ENCODE data around the gene UBAC1. TPM values are rescaled to one million over a fixed set of nuclear protein-coding genes. Genes with fewer than 3 reads are reported as not detected.

The UBAC1 gene
- total RNA-seq, 4 donors from 2014 or later: 218 to 263 (median 248) TPM

GRCh38 chr9:135975834-135976233, 14.7 kb upstream of the UBAC1 start:
- no peaks in the 10 kb centered on the region for H3K27me3 ChIP-seq
- intact Hi-C loops (cut with DNase I; ENCODE audit: low total_unique reads) (no loop called here), in situ Hi-C loops (cut with MboI; ENCODE audit: low sequenced_read_pairs in 4 of 4) (no loop called here)
- ATAC-seq (no peak), DNase-seq (no peak)
- no peaks in the 10 kb centered on the region for H3K36me3 ChIP-seq
- peaks cover 22 to 24% of the 10 kb centered on the region in 2 donors for H3K4me1 ChIP-seq
- H3K4me3 ChIP-seq: no peak overlapping the region
- H3K9me3 ChIP-seq: no peaks in the 10 kb centered on the region
- no peak overlapping the region for H3K27ac ChIP-seq
- TF ChIP-seq POLR2A (IDR thresholded peaks at IDR 0.05) (no peak), CTCF (IDR thresholded peaks at IDR 0.05 in 4 of 5, conservative IDR thresholded peaks at IDR 0.05 in 1 of 5) (no peak)

GRCh38 chr9:135974220-135974573, 13.0 kb upstream of the UBAC1 start:
- DNase-seq (no peak), ATAC-seq (no peak)
- Histone ChIP-seq H3K4me3 (no peak overlapping the region), H3K27me3 (no peaks in the 10 kb centered on the region), H3K27ac (no peak overlapping the region), H3K4me1 (peaks cover 7 to 8% of the 10 kb centered on the region in 2 donors), H3K36me3 (no peaks in the 10 kb centered on the region), H3K9me3 (no peaks in the 10 kb centered on the region)
- TF ChIP-seq POLR2A (IDR thresholded peaks at IDR 0.05) (no peak), CTCF (IDR thresholded peaks at IDR 0.05 in 4 of 5, conservative IDR thresholded peaks at IDR 0.05 in 1 of 5) (no peak)
- in situ Hi-C loops (cut with MboI; ENCODE audit: low sequenced_read_pairs in 4 of 4): no loop called here
- intact Hi-C loops (cut with DNase I; ENCODE audit: low total_unique reads): no loop called here

GRCh38 chr9:135973277-135974219, 12.4 kb upstream of the UBAC1 start:
- TF ChIP-seq CTCF (IDR thresholded peaks at IDR 0.05 in 4 of 5, conservative IDR thresholded peaks at IDR 0.05 in 1 of 5): no peak
- Histone ChIP-seq H3K27ac (no peak overlapping the region), H3K36me3 (no peaks in the 10 kb centered on the region), H3K4me3 (no peak overlapping the region), H3K27me3 (no peaks in the 10 kb centered on the region), H3K4me1 (peaks cover under 1 to 1% of the 10 kb centered on the region in 2 donors), H3K9me3 (no peaks in the 10 kb centered on the region)
- ATAC-seq (no peak), DNase-seq (no peak)
- in situ Hi-C loops (cut with MboI; ENCODE audit: low sequenced_read_pairs in 4 of 4) (no loop called here), intact Hi-C loops (cut with DNase I; ENCODE audit: low total_unique reads) (no loop called here)

- Histone ChIP-seq H3K27me3 (no peaks in the 10 kb centered on the region), H3K9me3 (no peaks in the 10 kb centered on the region), H3K27ac (no peak overlapping the region), H3K36me3 (no peaks in the 10 kb centered on the region), H3K4me3 (no peak overlapping the region), H3K4me1 (peaks cover 0 to 5% of the 10 kb centered on the region in 2 donors)
- no peak for TF ChIP-seq POLR2A (IDR thresholded peaks at IDR 0.05)
- TF ChIP-seq CTCF (IDR thresholded peaks at IDR 0.05 in 4 of 5, conservative IDR thresholded peaks at IDR 0.05 in 1 of 5): no peak
- in situ Hi-C loops (cut with MboI; ENCODE audit: low sequenced_read_pairs in 4 of 4): no loop called here
- intact Hi-C loops (cut with DNase I; ENCODE audit: low total_unique reads): no loop called here
- DNase-seq (no peak), ATAC-seq (no peak)
Measured at GRCh38 chr9:135971892-135972291, 10.7 kb upstream of the UBAC1 start.

All from gastrocnemius medialis (tissue), 4 donors.